Mammary epithelial cell (primary cell): ENCODE data around the gene CTDNEP1.

Experiments used
- CTCF ChIP-seq, 2 donors: IDR thresholded peaks in 1 of 2; conservative IDR thresholded peaks in 1 of 2; 2 replicates each; pipeline ENCODE4 v1.5.1; 2011 to 2012; ENCODE audit warnings: inconsistent platforms in 2 of 2, low read length in 2 of 2, mild to moderate bottlenecking in 2 of 2, control low read depth in 1 of 2, low read depth in 1 of 2; ENCODE audit not compliant: insufficient read depth in 1 of 2; ENCODE audit errors: extremely low read depth in 1 of 2
- EZH2 ChIP-seq: IDR thresholded peaks from 2 replicates; pipeline ENCODE4 v1.6.1; 2012; ENCODE audit warnings: low read length, inconsistent platforms, borderline replicate concordance

DNA sequence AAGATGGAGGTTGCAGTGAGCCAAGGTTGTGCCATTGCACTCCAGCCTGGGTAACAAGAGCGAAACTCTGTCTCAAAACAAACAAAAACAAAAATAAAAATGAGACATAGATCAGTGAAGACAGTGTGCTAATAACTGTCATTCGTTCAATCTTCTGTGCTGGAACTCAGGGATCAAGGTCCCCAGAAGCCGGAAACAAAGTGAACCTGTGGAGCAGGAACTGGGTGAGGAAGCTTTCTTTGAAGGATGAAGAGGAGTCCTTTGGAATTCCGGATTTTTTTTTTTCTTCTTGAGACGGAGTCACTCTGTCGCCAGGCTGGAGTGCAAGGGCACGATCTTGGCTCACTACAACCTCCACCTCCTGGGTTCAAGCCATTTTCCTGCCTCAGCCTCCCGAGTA is 27.9 kb upstream of the CTDNEP1 start:
- no peak for TF ChIP-seq CTCF (conservative IDR thresholded peaks at IDR 0.05 in 1 of 2, IDR thresholded peaks at IDR 0.05 in 1 of 2; ENCODE audit: extremely low read depth in 1 of 2, insufficient read depth in 1 of 2, low read depth in 1 of 2, low read length in 2 of 2)
- no peak for TF ChIP-seq EZH2
